GM23338 (cell line): ENCODE measurements around the gene SLC6A19. TPM values are rescaled to one million over a fixed set of nuclear protein-coding genes. Genes with fewer than 3 reads are reported as not detected.
A peak's percentile ranks its signal among the peaks of the same experiment; 100 is the strongest.

Experiments
- ATAC-seq: fragments of 200-7000 bp; cut with Tn5 transposase; 3 replicates; pipeline ENCODE4 v1.9.1; 2020
- DNase-seq: peaks from one replicate; pipeline ENCODE4 v3.0.0-alpha.2; 2015; ENCODE audit warnings: low spot score
- H2AFZ ChIP-seq: fragments of 200-600 bp; sonication (generic); 2 replicates; pipeline ENCODE4 v1.8.0; 2016; ENCODE audit warnings: antibody characterized with exemption, mild to moderate bottlenecking, moderate library complexity
- H3F3A ChIP-seq: fragments of 200-600 bp; sonication (generic); replicated peaks from 2 replicates; pipeline ENCODE4 v1.8.0; 2017; ENCODE audit warnings: antibody characterized with exemption, mixed run types, low read depth
- H3K27ac ChIP-seq: fragments of 200-600 bp; sonication (generic); 2 replicates; pipeline ENCODE4 v1.6.1; 2016; ENCODE audit warnings: low read depth
- H3K27me3 ChIP-seq: fragments of 200-600 bp; sonication (generic); 2 replicates; pipeline ENCODE4 v1.8.0; 2016; ENCODE audit warnings: mild to moderate bottlenecking, mixed run types, moderate library complexity; ENCODE audit not compliant: insufficient read depth
- H3K36me3 ChIP-seq: fragments of 200-600 bp; sonication (generic); 2 replicates; pipeline ENCODE4 v1.8.0; 2016; ENCODE audit warnings: mild to moderate bottlenecking; ENCODE audit not compliant: insufficient read depth
- H3K4me1 ChIP-seq: fragments of 200-600 bp; sonication (generic); 2 replicates; pipeline ENCODE4 v1.8.0; 2016; ENCODE audit warnings: mild to moderate bottlenecking, moderate library complexity; ENCODE audit not compliant: insufficient read depth
- H3K4me2 ChIP-seq: fragments of 200-600 bp; sonication (generic); 2 replicates; pipeline ENCODE4 v1.7.1; 2017; ENCODE audit warnings: mixed run types
- H3K4me3 ChIP-seq: fragments of 200-600 bp; sonication (generic); 2 replicates; pipeline ENCODE4 v1.6.1; 2016; ENCODE audit warnings: mixed run types
- H3K79me2 ChIP-seq: fragments of 200-600 bp; sonication (generic); replicated peaks from 2 replicates; pipeline ENCODE4 v1.8.0; 2017; ENCODE audit warnings: mild to moderate bottlenecking; ENCODE audit not compliant: insufficient read depth
- H3K9me2 ChIP-seq: fragments of 200-600 bp; sonication (generic); 2 replicates; pipeline ENCODE4 v1.8.0; 2017; ENCODE audit not compliant: insufficient read depth
- H4K20me1 ChIP-seq: fragments of 200-600 bp; sonication (generic); replicated peaks from 2 replicates; pipeline ENCODE4 v1.8.0; 2017; ENCODE audit warnings: mild to moderate bottlenecking; ENCODE audit not compliant: insufficient read depth
- H3K27ac Mint-ChIP-seq: 2 replicates; pipeline ENCODE4 v1.8.0; 2020; ENCODE audit warnings: inconsistent platforms, mild to moderate bottlenecking, moderate library complexity, mixed read lengths
- H3K27me3 Mint-ChIP-seq: 3 replicates; pipeline ENCODE4 v1.8.0; 2022; ENCODE audit warnings: low read depth, mild to moderate bottlenecking, moderate library complexity, mixed read lengths, inconsistent platforms; ENCODE audit not compliant: insufficient read depth, poor library complexity
- H3K36me3 Mint-ChIP-seq: 3 replicates; pipeline ENCODE4 v1.8.0; 2021; ENCODE audit warnings: low read depth, mild to moderate bottlenecking, inconsistent platforms, moderate library complexity, mixed read lengths
- H3K4me1 Mint-ChIP-seq: 3 replicates; pipeline ENCODE4 v1.8.0; 2020; ENCODE audit warnings: mild to moderate bottlenecking, inconsistent platforms, mixed read lengths
- H3K4me3 Mint-ChIP-seq: 3 replicates; pipeline ENCODE4 v1.8.0; 2021; ENCODE audit warnings: moderate library complexity, mild to moderate bottlenecking, inconsistent platforms, mixed read lengths
- H3K9me3 Mint-ChIP-seq: 3 replicates; pipeline ENCODE4 v1.8.0; 2020; ENCODE audit warnings: moderate library complexity, mild to moderate bottlenecking, inconsistent platforms, mixed read lengths
- EZH2 ChIP-seq: fragments of 200-600 bp; sonication (generic); IDR thresholded peaks from one replicate; pipeline ENCODE4 v1.8.0; 2017; ENCODE audit warnings: antibody characterized with exemption, mild to moderate bottlenecking, low read depth; ENCODE audit not compliant: unreplicated experiment
- STAT1 ChIP-seq: IDR thresholded peaks from one replicate; pipeline ENCODE4 v1.6.1; 2016; ENCODE audit warnings: antibody characterized with exemption; ENCODE audit not compliant: unreplicated experiment
- polyA plus RNA-seq: library from polyadenylated mRNA; unstranded; fragments of >200 nt; fragmentation: Nextera tagmentation; extraction: Ambion mirVana; gene quantifications from 2 replicates; pipeline ENCODE4 v1.2.1, GENCODE V29; 2016
- total RNA-seq: library from RNA; depleted of rRNA; stranded (reverse); fragments of >200 nt; shearing (Covaris generic); gene quantifications from 2 replicates; pipeline ENCODE4 v1.2.3, GENCODE V29; 2014
- TF ChIP-seq, protein P1 (sequence below), 2 experiments: fragments of 200-600 bp in 1 of 2; sonication (generic) in 1 of 2; conservative IDR thresholded peaks; 2 replicates each; pipeline versions ENCODE4 v1.5.1 to v1.6.1; 2016 to 2017; ENCODE audit warnings: antibody characterized with exemption in 2 of 2, low read depth in 2 of 2, mild to moderate bottlenecking in 2 of 2, moderate library complexity in 1 of 2
- TF ChIP-seq, protein P2 (sequence below): fragments of 250-450 bp; sonication (Bioruptor Pico); IDR thresholded peaks from 2 replicates; pipeline ENCODE4 v1.5.0; 2020; ENCODE audit warnings: mild to moderate bottlenecking, moderate library complexity

The SLC6A19 gene
- total and polyA plus RNA-seq, 2 experiments from 2014 or later, result not detected

DNA sequence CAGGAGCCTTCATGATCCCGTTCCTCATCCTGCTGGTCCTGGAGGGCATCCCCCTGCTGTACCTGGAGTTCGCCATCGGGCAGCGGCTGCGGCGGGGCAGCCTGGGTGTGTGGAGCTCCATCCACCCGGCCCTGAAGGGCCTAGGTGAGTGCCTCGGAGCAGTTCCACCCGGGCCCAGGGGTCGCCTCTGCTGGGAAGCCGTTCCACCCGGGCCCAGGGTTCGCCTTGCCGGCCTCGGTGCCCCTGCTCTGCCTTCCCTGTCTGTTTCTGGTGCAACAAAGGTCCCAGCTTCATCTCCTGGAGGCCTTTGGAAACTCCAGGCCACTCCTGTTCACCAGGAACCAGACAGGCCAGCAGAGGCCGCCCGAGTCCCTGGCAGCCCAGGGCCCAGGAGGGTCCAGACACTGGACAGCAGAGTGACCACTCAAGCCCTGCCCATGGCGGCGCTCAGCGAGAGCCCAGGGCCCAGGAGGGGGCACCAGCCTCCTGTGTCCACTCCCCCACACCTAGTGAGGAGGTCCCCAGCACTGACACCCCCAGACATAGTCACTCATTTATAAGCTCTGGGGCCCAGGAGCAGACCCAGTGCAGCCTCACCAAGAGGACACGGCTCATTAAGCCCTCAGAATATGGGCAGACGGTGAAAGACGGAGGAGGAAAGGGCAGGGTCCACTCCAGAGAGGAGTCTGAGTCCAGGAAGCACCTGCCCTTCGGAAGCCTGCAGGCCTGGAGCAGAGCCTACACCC, 7.5 kb downstream of the SLC6A19 start:
- no peaks in the 10 kb centered on the region for H3K9me2 ChIP-seq
- no peaks in the 10 kb centered on the region for H3K4me1 ChIP-seq
- H3K27me3 ChIP-seq, result no peaks in the 10 kb centered on the region
- H3K27me3 Mint-ChIP-seq, result peaks cover 7% of the 10 kb centered on the region
- TF ChIP-seq, protein P1, sequence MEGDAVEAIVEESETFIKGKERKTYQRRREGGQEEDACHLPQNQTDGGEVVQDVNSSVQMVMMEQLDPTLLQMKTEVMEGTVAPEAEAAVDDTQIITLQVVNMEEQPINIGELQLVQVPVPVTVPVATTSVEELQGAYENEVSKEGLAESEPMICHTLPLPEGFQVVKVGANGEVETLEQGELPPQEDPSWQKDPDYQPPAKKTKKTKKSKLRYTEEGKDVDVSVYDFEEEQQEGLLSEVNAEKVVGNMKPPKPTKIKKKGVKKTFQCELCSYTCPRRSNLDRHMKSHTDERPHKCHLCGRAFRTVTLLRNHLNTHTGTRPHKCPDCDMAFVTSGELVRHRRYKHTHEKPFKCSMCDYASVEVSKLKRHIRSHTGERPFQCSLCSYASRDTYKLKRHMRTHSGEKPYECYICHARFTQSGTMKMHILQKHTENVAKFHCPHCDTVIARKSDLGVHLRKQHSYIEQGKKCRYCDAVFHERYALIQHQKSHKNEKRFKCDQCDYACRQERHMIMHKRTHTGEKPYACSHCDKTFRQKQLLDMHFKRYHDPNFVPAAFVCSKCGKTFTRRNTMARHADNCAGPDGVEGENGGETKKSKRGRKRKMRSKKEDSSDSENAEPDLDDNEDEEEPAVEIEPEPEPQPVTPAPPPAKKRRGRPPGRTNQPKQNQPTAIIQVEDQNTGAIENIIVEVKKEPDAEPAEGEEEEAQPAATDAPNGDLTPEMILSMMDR (conservative IDR thresholded peaks at IDR 0.05; ENCODE audit: low read depth in 2 of 2), result peak; percentile 11 to 42; a peak in 2 of 4 replicates
- TF ChIP-seq, protein P2, sequence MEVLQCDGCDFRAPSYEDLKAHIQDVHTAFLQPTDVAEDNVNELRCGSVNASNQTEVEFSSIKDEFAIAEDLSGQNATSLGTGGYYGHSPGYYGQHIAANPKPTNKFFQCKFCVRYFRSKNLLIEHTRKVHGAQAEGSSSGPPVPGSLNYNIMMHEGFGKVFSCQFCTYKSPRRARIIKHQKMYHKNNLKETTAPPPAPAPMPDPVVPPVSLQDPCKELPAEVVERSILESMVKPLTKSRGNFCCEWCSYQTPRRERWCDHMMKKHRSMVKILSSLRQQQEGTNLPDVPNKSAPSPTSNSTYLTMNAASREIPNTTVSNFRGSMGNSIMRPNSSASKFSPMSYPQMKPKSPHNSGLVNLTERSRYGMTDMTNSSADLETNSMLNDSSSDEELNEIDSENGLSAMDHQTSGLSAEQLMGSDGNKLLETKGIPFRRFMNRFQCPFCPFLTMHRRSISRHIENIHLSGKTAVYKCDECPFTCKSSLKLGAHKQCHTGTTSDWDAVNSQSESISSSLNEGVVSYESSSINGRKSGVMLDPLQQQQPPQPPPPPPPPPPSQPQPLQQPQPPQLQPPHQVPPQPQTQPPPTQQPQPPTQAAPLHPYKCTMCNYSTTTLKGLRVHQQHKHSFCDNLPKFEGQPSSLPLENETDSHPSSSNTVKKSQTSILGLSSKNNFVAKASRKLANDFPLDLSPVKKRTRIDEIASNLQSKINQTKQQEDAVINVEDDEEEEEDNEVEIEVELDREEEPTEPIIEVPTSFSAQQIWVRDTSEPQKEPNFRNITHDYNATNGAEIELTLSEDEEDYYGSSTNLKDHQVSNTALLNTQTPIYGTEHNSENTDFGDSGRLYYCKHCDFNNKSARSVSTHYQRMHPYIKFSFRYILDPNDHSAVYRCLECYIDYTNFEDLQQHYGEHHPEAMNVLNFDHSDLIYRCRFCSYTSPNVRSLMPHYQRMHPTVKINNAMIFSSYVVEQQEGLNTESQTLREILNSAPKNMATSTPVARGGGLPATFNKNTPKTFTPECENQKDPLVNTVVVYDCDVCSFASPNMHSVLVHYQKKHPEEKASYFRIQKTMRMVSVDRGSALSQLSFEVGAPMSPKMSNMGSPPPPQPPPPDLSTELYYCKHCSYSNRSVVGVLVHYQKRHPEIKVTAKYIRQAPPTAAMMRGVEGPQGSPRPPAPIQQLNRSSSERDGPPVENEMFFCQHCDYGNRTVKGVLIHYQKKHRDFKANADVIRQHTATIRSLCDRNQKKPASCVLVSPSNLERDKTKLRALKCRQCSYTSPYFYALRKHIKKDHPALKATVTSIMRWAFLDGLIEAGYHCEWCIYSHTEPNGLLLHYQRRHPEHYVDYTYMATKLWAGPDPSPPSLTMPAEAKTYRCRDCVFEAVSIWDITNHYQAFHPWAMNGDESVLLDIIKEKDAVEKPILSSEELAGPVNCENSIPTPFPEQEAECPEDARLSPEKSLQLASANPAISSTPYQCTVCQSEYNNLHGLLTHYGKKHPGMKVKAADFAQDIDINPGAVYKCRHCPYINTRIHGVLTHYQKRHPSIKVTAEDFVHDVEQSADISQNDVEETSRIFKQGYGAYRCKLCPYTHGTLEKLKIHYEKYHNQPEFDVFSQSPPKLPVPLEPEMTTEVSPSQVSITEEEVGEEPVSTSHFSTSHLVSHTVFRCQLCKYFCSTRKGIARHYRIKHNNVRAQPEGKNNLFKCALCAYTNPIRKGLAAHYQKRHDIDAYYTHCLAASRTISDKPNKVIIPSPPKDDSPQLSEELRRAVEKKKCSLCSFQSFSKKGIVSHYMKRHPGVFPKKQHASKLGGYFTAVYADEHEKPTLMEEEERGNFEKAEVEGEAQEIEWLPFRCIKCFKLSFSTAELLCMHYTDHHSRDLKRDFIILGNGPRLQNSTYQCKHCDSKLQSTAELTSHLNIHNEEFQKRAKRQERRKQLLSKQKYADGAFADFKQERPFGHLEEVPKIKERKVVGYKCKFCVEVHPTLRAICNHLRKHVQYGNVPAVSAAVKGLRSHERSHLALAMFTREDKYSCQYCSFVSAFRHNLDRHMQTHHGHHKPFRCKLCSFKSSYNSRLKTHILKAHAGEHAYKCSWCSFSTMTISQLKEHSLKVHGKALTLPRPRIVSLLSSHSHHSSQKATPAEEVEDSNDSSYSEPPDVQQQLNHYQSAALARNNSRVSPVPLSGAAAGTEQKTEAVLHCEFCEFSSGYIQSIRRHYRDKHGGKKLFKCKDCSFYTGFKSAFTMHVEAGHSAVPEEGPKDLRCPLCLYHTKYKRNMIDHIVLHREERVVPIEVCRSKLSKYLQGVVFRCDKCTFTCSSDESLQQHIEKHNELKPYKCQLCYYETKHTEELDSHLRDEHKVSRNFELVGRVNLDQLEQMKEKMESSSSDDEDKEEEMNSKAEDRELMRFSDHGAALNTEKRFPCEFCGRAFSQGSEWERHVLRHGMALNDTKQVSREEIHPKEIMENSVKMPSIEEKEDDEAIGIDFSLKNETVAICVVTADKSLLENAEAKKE (CRISPR knock-in tag), result no peak
- TF ChIP-seq EZH2, result no peak
- TF ChIP-seq STAT1, result no peak
- H3K27ac Mint-ChIP-seq, result no peak overlapping the region
- no peaks in the 10 kb centered on the region; the same call in 2 of the 3 replicates for H3K36me3 Mint-ChIP-seq
- no peak overlapping the region for H3K4me3 Mint-ChIP-seq
- peaks cover 12% of the 10 kb centered on the region for H3K4me1 Mint-ChIP-seq
- no peaks in the 10 kb centered on the region; the same call in 1 of the 2 replicates for H4K20me1 ChIP-seq
- H3K27ac ChIP-seq, result no peak overlapping the region
- no peak overlapping the region for H3K4me3 ChIP-seq
- no peaks in the 10 kb centered on the region for H3K36me3 ChIP-seq
- no peak for ATAC-seq
- no peaks in the 10 kb centered on the region for H3F3A ChIP-seq
- no peaks in the 10 kb centered on the region for H3K79me2 ChIP-seq
- H2AFZ ChIP-seq, result no peak overlapping the region
- no peak overlapping the region for H3K4me2 ChIP-seq
- H3K9me3 Mint-ChIP-seq, result no peaks in the 10 kb centered on the region; the same call in 2 of the 3 replicates
- no peak for DNase-seq
